Hematopoietic multipotent progenitor cell treated with erythropoietin and hydrocortisone succinate and interleukin-3 and kit ligand, for 8 days (in vitro differentiated cells): Measurements from ENCODE around the gene TMTC2.
"Not testable (repeated sequence)": the region's sequence is repeated elsewhere in the genome, so short reads cannot be mapped to it uniquely, and the experiment has no call there.

Source experiments
- DNase-seq: peaks from one replicate; pipeline ENCODE4 v3.0.0-alpha.2; 2015

Gene TMTC2

DNA sequence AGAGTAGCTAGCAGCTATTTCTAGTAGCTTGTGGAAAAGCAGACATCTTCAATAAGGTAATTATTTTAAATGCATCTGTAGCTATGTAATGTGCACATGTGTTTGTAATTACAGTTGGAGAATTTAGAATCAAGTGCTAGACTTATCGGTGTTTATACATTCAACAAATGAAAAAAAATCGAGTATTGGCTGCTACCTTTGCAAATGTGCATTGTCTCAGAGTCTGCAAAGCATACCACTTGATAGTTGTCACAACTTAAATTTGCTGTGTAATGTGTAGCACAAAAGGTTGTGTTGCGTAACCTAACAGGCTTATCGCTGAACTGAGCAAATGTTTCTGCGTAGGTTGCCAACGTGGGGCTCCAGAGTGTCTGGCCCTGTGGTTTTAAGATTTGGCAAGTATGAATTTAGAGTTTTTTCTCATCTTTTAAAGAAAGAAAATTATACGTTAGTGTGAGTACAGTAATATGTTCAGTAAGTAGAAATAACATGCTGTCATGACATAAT lies 44.3 kb downstream of the TMTC2 start:
- no peak for DNase-seq

DNA sequence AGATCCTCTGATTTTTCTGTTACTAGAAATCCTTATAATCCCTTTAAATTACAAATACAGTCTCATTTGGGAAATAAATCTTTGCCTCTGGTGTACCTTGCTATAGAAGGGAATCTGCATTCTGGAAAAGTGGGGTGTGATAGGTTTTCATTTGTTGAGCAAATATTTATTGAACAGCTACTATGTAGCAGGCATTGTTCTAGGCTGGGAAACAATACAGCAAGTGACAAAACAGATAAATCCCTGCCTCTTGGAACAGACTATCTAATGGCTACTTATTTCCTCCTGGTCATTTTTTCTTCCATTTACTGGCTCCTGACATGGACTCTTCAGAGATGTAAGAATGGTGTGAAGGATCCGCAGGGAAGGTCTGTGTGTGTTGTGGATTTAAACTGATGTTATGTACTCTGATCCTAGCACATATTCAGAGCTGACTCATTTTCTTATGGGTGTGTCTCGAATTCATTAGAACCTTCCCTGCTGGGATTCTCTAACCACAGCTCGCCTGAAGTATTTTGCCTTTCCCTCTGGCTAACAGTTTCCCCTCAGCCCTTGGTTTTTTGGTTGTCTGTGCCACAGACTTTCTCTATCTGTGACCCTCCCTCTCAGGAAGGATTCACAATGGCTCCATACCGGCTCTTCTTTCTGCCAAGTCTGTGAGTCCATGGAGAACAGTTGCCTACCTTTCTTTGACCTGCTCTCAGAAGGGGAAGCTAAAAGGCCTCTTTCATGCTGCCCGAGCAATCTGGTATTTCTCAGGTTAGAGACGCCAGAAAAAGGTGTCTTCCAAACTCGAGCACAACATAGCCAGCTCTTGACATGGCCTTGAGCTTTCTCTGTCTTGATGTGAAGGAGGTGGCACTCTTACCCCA lies 53.7 kb downstream of the TMTC2 start:
- DNase-seq: no peak

DNA sequence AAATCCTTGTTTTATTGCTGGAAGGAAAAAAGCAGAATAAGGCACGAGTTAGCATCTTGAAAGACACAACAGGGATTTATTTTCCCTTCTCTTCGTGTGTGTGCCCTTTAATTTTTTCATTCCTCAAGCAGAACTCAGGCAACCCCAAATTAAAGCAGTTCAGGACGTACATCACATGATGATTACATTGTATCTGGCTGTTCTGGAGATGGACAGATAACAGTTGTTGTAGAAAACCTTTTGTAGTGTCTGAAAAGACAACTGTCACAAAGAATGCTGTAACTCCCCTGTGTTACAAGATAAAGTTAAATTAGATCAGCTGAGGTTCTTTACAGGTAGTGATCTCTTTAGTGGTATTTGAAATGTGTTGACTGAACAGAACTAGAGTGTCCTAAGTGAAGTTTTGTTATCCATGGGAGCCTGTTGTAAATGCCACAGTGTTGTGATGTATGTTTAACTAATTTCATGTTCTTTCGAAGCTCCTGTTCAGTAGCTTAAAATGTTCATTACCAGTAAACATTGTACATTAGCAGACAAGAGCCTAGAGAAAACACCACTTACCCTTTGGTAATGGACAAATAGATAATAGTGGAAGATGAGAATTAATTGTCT lies 58.5 kb downstream of the TMTC2 start:
- no peak for DNase-seq

DNA sequence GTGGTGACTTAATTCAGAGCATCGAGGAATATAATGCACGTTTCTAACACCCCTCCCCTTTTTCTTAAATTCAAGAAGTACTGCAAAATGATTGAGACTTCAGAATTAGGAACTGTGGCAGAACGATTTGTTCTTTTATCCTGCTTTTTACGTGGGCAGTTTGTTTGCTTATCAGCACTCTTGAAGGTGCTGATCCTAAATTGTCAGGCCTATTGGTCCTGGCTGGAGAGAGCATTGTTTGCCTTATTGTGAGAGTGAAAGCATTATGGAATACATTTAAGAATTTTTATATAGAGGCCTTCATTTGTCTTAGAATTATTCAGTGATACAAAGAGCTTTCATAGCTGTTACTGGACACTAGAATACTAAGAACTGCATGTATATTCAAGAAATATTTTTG lies 59.1 kb downstream of the TMTC2 start:
- no peak for DNase-seq

DNA sequence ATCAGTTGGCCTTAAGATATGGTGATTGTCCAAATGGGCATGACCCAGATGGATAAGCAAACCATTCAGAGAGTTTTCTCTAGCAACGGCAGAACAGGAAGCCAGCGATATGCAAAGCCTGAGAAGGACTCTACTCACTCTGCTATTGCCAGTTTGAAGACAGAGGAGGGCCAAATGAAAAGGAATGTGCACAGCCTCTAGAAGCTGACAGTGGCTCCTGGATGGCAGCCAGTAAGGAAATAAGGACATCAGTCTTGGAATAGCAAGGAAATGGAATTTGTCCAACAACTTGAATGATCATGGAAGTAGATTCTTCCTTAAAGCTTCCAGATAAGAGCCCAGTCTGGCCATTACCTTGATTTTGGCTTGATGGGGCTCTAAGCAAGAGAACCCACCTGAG lies 60.0 kb downstream of the TMTC2 start:
- no peak for DNase-seq

DNA sequence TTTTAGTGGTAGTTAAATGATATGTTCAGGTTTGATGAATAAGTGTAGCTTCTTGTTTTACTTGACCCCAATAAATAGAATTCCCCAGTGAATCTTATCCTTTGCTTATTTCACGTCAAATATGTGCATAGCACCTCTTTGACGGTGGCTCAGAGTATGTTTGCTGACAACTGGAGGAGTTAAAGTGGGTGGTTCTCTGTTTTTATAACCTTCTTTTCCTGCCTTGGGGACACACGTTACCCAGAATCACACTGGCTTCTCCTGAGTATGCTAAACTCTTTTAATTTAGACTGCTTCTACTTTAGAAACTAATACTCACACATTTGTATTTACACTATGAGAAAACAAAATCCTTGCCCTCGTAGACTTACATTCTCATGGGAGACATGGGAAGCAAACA lies 62.3 kb downstream of the TMTC2 start:
- no peak for DNase-seq

DNA sequence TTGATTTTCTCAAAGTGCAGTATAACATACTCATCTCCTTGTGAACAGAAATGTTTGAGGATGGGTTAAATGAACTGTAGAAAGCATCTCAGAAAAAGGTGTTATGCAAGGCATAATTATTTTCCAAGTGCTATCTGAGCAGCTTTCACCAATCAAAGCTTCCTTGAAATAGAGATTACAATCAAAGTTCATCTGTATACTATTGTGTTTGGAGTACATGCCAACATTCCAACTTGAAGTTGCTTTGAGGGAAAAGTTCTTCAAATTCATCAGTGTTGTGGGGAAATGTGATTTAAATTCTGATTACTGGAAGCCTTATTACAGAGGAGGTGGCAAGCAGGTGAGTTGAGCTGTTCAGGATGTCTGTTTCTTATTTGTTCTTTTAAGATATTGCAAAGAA lies 68.2 kb downstream of the TMTC2 start:
- DNase-seq: no peak

DNA sequence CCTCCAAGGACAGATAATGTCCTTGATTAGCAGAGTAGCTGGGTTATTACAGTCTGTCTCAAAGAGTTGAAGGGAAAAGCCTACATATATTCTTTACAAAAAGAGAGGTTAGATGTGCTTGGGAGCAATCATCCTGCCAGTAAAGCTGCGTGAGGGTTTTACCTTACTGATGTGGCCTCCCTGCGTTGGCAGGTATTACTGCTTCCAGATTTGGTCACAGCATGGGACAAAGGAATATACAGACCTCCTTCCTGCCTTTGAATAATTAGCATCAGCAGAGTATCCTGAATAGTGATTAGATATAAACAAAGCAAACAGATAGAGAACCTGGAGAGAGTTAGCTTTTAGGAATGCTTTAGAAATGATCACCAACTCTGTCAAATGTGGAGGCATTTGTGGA lies 69.6 kb downstream of the TMTC2 start:
- DNase-seq: no peak

DNA sequence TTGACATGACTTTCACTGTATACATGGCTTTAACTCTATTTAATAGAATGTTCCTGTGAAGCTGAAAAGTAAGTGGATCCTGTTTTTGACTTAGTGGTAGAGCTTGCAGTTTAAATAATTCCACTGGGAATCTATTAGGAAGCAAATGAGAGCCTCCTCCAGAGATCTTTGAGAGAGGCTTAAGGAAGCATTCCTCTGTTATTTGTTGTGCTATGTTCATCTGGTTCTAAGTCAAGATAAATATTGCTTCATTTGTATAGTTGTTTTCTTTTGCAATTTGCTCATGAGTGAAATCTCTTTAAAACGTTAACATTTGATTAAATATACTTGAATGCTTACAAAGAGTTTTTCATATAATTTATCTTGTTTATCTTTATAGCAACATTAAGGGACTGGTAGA lies 70.4 kb downstream of the TMTC2 start:
- no peak for DNase-seq

DNA sequence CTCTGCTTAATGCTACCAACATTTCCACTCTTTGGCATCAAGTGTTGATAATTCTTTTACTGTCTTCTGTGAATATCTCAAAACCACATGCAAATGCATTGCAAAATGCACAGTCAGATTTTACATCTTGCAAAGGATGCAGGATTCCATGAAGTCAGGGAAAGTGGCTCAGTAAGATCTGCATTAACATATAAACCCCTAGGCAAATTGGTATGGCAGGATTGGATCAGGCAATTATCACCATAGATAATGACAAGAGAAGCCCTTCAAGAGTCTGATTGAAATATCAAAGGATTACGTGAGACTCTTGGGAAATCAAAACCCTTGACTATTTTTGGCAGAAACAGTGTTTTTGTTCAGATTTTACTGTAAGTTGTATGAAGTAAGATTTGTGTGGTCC lies 71.0 kb downstream of the TMTC2 start:
- DNase-seq: no peak

DNA sequence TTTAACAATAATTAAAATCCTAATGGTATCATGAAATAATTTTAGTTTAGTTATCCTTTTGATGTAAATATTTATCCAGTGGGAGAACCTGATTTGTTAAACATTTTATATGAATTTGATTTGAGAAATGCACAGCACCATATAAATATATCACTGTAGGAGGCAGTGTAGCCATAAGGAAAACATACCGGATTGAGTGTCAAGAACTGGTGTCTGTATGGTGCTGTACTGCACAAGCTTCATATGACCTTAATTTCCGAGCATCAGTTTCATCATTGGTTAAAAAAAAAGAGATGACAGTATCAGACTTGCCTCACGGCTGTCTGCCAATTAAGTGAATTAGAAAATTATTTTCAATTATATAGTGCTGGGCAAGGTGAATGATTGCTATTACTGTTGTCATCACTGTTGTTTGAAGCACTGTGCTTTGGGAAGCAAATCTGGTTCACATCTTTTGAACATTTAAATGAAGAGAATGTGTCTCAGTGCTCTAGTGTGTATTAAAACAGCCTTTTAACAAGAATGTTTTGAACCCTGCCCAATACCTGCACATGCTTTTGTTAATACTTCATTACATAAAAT lies 72.1 kb downstream of the TMTC2 start:
- DNase-seq: no peak

DNA sequence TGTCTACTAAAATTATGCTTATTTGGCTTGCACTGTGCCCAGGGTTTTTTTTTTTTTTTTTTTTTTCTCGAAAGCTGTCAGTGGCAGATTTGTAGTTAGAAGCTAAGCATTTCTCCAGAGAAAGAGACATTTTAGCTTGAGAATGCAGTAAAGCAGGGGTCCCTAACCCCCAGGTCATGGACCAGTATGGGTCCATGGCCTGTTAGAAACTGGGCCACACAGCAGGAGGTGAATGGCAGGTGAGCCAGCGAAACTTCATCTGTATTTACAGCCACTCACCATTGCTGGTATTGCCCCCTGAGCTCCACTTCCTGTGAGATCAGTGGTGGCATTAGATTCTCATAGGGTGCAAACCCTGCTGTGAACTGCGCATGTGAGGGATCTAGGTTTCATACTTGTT lies 73.7 kb downstream of the TMTC2 start:
- DNase-seq: no peak

DNA sequence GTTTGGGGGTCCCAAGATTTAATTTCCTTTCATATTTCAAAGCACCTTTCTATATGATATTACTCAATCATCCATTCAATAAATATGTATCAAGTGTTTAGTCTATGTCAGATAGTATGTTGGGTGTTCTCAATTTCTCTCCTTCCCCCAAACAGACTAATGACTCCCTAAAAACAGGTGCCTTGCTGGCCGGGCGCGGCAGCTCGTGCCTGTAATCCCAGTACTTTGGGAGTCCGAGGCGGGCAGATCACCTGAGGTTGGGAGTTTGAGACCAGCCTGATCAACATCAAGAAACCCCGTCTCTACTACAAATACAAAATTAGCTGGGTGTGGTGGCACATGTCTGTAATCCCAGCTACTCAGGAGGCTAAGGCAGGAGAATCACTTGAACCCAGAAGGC lies 78.5 kb downstream of the TMTC2 start:
- not testable (repeated sequence) for DNase-seq

DNA sequence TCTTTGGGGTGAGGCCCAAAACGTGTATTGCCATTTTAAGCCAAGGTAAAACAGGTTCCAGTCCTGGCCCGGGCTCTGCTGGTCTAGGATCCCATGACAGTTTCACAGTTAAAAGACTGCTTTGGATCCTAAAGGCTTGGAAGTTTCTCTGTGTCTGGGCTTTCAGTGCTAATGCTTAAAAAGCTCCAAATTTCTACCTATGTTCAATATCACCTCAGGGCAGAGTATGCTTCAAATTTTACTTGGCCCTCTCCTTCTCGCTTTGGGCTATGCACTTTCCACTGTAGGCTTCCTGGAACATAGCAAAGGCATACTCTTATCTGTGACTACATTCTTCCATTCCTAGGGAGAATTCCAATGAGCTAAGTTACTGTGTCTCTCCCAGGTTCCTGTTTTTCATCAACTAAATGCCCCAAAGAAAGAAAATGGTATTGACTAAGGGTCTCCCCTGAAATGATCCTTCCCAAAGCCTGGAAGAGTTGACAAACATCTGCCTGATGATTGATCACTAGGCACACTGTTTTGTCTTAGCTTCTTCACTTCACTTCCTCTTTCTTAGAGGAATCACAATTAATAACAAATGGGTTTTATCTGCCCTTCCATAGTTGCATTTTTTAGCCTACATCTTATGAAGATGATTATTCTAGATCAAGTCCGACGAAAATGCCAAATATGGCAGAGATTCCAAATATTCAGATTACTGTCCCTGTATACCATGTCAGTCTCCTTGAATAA lies 79.4 kb downstream of the TMTC2 start:
- DNase-seq: no peak

DNA sequence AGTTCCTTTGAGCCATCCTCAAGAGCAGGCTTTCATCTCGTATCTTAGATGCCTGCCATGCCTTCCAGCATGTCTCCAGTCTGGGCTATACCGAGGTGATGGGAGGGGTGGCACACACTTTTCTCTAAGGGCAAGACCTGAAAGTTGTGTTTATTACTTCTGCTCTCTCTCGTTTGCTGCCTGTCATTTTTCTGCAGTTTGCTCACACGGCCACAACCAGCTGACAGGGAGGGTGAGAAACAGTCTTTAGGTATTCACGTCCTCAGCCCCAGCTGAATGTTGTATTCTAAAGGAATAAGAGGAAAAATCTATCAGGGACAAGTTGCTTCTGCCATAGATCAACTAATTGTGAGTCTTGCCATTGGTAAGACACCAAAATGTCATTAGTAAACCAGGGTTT lies 88.0 kb downstream of the TMTC2 start:
- DNase-seq: no peak

DNA sequence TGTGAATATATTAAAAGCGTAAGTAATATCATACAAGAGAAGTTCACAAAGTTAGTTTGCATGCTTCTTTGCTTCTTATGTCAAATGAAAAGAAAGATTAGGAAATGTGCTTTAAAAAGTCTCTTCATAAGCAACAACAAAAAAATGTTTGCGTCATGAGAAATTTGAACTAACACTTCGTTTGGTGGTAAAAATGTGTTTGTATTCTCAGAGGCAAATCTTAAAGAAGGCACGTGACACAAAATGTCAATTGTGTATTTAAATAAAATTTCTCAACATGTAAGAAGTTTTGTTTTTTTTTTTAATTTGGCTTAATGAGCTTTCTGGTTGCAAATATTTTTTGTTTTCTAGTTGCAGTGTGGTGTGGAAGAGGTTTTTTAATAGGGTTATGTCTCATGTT lies 93.8 kb downstream of the TMTC2 start:
- no peak for DNase-seq

DNA sequence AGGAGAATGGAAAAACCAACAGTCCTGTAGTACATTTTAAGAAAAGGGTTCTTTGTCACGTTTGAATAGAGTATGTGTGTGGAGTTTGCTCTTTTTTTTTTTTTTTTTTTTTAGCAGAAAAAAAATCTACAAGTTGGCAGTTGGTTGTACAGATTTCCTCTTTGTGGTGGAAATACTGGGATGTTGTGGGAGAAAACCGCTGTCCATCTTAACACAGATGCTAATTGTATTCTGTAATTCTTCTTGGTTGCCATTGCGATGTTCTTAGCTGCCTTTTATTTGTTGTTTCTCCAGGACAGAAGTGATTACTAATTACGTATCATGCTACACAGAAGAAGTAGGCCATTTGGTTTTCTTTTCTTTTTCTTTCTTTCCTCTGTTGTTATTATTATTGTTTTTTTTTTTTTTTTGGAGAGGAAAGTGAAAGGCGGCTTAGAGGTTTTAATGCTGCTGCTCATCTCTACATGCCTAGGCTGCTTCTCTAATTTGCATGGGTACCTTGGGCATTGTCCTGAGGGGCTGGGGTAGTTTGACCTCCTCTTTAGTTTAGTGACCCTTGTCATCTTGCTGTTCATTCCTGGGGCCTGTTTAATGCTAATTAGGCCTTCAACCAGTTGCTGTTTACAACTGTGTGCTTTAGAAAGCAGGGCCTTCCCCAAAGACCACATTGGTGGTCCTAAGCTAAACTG lies 94.7 kb downstream of the TMTC2 start:
- DNase-seq: no peak

DNA sequence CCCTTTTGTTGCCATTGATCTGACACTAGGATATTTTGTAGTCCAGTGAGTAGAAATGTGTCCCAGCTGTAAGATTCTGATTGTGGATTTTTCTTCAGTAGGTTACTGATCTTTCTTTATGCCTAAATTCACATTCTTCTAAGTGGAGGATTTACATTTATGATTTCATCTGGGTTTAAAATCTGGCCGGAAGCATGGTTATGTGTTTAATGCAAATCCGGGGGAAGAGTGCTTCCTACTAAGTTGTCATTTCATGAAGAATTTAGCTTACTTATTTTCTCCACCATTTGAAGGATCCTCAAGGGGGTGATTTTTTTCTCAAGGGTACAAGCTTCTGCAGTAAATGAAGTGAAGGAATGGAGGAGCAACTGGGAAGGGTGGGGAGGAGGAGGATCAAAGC lies 96.7 kb downstream of the TMTC2 start:
- DNase-seq: no peak

DNA sequence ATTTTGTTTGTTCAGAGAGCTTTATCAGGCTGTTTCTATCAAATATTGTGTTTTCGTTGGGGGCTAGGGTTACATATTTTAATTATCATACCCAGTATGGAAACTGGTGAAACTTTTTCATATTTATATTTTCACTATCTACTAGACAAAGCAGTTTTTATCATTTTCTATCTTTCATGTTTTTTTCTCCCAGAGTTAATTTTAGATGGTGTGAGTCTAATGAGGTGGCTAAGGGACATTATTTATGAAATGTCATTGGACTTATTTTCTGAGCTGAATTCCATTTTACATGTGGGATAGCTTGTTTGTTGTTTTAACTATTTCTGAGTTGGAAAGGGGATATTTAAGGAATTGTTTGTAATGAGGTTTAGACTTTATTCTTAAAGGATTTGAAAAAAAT lies 100.3 kb downstream of the TMTC2 start:
- no peak for DNase-seq

DNA sequence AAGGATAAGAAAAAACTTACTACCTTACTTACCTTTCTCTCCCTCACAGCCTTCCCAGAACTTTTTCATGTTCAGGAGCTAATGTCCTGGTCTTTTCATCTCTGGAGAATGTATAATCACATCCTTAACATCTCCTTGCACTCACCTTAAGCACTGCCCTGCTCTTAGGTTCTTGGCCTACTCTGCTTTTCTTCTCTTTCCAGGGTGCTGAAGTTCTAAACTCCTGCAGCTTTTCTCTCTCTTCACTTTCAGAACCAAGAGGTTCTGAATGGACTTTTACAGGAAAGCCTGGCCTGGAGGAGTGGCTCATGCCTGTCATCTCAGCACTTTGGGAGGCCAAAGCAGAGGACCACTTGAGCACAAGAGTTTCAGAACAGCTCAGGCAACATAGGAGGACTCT lies 101.9 kb downstream of the TMTC2 start:
- DNase-seq: no peak

DNA sequence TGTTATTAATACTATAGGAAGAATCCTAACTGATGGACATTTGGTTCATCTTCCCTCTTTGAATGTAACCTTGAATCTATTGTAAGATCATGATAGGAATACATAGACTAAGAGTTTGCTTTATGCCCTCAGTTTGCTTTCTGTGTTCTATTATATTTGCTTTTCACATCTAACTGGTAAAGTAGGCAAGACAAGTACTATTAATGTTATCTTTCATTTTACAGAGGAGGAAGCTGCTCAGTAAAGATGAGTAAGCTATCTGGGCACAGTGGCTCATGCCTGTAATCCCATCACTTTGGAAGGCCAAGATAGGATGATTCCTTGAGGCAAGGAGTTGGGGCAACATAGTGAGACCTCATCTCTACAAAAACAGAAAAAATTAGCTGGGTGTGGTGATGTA lies 103.0 kb downstream of the TMTC2 start:
- DNase-seq: no peak

DNA sequence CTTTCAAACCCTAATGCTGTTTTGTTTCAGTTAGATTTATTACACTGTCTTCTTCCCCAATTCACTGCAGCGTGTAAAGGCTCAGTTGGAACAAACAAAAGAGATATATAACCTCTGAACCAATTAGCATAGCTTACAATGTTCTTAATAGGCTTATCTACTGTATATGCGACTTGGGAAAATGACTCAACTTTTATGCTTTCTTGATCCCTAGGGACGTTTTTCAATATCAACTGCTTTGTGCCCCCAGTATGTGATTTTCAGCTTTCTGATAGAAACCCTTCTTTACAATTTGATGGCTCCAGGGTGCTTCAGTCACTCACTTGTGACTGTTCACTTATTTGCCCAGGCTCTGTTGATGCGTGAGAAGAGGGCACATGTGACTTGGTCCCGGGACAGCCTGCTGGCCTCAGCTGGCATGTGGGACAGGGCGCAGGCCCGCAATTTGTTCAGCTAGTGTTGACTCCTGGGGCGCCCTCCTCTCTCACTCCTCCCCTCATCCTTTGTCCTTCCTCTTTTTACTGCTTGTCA lies 107.1 kb downstream of the TMTC2 start:
- DNase-seq: no peak

DNA sequence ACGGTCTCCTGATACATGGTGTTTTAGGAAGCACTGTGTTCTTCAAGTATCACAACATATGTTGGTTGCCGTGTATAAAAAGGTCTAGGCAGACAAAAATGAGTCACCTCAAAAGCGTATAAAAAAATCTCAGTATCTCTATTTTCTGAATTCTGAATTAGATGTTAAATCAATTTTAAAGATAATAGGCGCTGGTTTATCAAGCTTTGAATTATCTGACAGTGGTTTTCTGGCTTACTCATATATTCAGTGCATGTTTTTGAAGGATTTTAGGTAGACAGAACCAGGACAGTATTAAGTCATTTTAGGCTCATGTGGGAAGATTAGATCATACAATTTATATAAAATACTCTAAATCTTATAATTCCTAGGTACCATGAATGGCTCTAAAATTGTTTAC lies 110.8 kb downstream of the TMTC2 start:
- no peak for DNase-seq
